GM12878 (cell line): ENCODE data around the gene FUT7. TPM values are rescaled to one million over a fixed set of nuclear protein-coding genes. Genes with fewer than 3 reads are reported as not detected.

Experiments
- BACH1 ChIP-seq: fragments of 450-650 bp; IDR thresholded peaks from 2 replicates; pipeline ENCODE4 v1.6.1; 2017; ENCODE audit warnings: mild to moderate bottlenecking, borderline replicate concordance
- CBX3 ChIP-seq: fragments of 200-600 bp; sonication (generic); IDR thresholded peaks from 2 replicates; pipeline ENCODE4 v1.6.1; 2016; ENCODE audit warnings: low read depth, borderline replicate concordance
- CTCF ChIP-seq, 3 experiments: IDR thresholded peaks in 2 of 3; conservative IDR thresholded peaks in 1 of 3; 2 replicates each; pipeline ENCODE4 v1.5.1; 2011; ENCODE audit warnings: low read depth in 3 of 3, low read length in 3 of 3, mild to moderate bottlenecking in 3 of 3, control low read depth in 2 of 3, moderate library complexity in 2 of 3, inconsistent platforms in 1 of 3, mixed read lengths in 1 of 3; ENCODE audit not compliant: control insufficient read depth in 2 of 3, insufficient read depth in 1 of 3; ENCODE audit errors: extremely low read depth in 1 of 3
- EED ChIP-seq: sonication (generic); IDR thresholded peaks from 2 replicates; pipeline ENCODE4 v1.6.1; 2016; ENCODE audit warnings: antibody characterized with exemption, low read depth
- EP300 ChIP-seq, 2 experiments: fragments of 150-350 bp in 1 of 2; IDR thresholded peaks; 2 replicates each; pipeline ENCODE4 v1.6.1; 2011 to 2012; ENCODE audit warnings: low read depth in 2 of 2, low read length in 2 of 2, borderline replicate concordance in 1 of 2, improper control_type of control experiment in 1 of 2, inconsistent platforms in 1 of 2; ENCODE audit not compliant: control insufficient read depth in 1 of 2
- ESRRA ChIP-seq: IDR thresholded peaks from 2 replicates; pipeline ENCODE4 v1.6.1; 2012; ENCODE audit warnings: mild to moderate bottlenecking, low read length, improper control_type of control experiment
- ETV6 ChIP-seq, 2 experiments: fragments of 450-650 bp in 1 of 2; IDR thresholded peaks in 1 of 2; conservative IDR thresholded peaks in 1 of 2; 2 replicates each; pipeline ENCODE4 v1.6.1; 2014; ENCODE audit warnings: antibody characterized with exemption in 1 of 2, borderline replicate concordance in 1 of 2, low read depth in 1 of 2, mild to moderate bottlenecking in 1 of 2, moderate library complexity in 1 of 2
- FOS ChIP-seq: IDR thresholded peaks from 3 replicates; pipeline ENCODE4 v1.6.1; 2011; ENCODE audit warnings: borderline replicate concordance; ENCODE audit not compliant: insufficient read length; ENCODE audit errors: extremely low read depth
- GATAD2B ChIP-seq: fragments of 450-650 bp; conservative IDR thresholded peaks from 2 replicates; pipeline ENCODE4 v1.6.1; 2017; ENCODE audit warnings: low read depth, mild to moderate bottlenecking, moderate library complexity
- IKZF1 ChIP-seq: fragments of 450-650 bp; conservative IDR thresholded peaks from 2 replicates; pipeline ENCODE4 v1.6.1; 2017; ENCODE audit warnings: antibody characterized with exemption, mild to moderate bottlenecking
- KAT2A ChIP-seq: conservative IDR thresholded peaks from 2 replicates; pipeline ENCODE4 v1.6.1; 2011; ENCODE audit warnings: low read depth, low read length; ENCODE audit not compliant: control insufficient read depth
- KDM1A ChIP-seq: fragments of 200-600 bp; sonication (generic); IDR thresholded peaks from 2 replicates; pipeline ENCODE4 v1.6.1; 2016; ENCODE audit warnings: borderline replicate concordance
- MAX ChIP-seq: IDR thresholded peaks from 2 replicates; pipeline ENCODE4 v1.6.1; 2012; ENCODE audit warnings: low read depth, low read length, improper control_type of control experiment
- NBN ChIP-seq: fragments of 450-650 bp; IDR thresholded peaks from 2 replicates; pipeline ENCODE4 v1.6.1; 2016
- NFYB ChIP-seq: IDR thresholded peaks from 2 replicates; pipeline ENCODE4 v1.6.1; 2011; ENCODE audit warnings: low read depth, mild to moderate bottlenecking, low read length, improper control_type of control experiment, moderate library complexity; ENCODE audit not compliant: insufficient read depth
- NR2C2 ChIP-seq: IDR thresholded peaks from 2 replicates; pipeline ENCODE4 v1.6.1; 2011; ENCODE audit warnings: borderline replicate concordance, low read depth; ENCODE audit not compliant: control insufficient read depth, insufficient read length
- NR2F1 ChIP-seq: fragments of 450-650 bp; conservative IDR thresholded peaks from 2 replicates; pipeline ENCODE4 v1.6.1; 2017; ENCODE audit warnings: mild to moderate bottlenecking
- POLR2AphosphoS5 ChIP-seq: IDR thresholded peaks from 2 replicates; pipeline ENCODE4 v1.6.1; 2011; ENCODE audit warnings: mild to moderate bottlenecking, low read length, inconsistent platforms
- POU2F2 ChIP-seq: IDR thresholded peaks from 3 replicates; pipeline ENCODE4 v1.6.1; 2011; ENCODE audit warnings: low read depth, mild to moderate bottlenecking, low read length, borderline replicate concordance
- RAD51 ChIP-seq: fragments of 450-650 bp; IDR thresholded peaks from 2 replicates; pipeline ENCODE4 v1.6.1; 2016; ENCODE audit warnings: moderate library complexity, mild to moderate bottlenecking, inconsistent platforms
- SMC3 ChIP-seq: IDR thresholded peaks from 2 replicates; pipeline ENCODE4 v1.6.1; 2011; ENCODE audit warnings: low read length, improper control_type of control experiment, borderline replicate concordance
- TBL1XR1 ChIP-seq: IDR thresholded peaks from 2 replicates; pipeline ENCODE4 v1.6.1; 2012; ENCODE audit warnings: low read depth, low read length, improper control_type of control experiment
- ZNF217 ChIP-seq: fragments of 450-650 bp; IDR thresholded peaks from 2 replicates; pipeline ENCODE4 v1.6.1; 2017; ENCODE audit warnings: antibody characterized with exemption, mild to moderate bottlenecking
- ZNF622 ChIP-seq: fragments of 450-650 bp; IDR thresholded peaks from 2 replicates; pipeline ENCODE4 v1.6.1; 2017; ENCODE audit warnings: mild to moderate bottlenecking, inconsistent platforms
- ZNF687 ChIP-seq: fragments of 450-650 bp; IDR thresholded peaks from 2 replicates; pipeline ENCODE4 v1.6.1; 2017; ENCODE audit warnings: mild to moderate bottlenecking, moderate library complexity
- ZSCAN29 ChIP-seq: fragments of 450-650 bp; IDR thresholded peaks from 2 replicates; pipeline ENCODE4 v1.6.1; 2017; ENCODE audit warnings: mild to moderate bottlenecking, moderate library complexity
- ZZZ3 ChIP-seq: IDR thresholded peaks from 2 replicates; pipeline ENCODE4 v1.6.1; 2011; ENCODE audit warnings: low read depth; ENCODE audit not compliant: control insufficient read depth, insufficient read length
- polyA plus RNA-seq, 11 experiments: library from polyadenylated mRNA; depleted of rRNA in 4 of 11; unstranded in 6 of 11; stranded (reverse) in 5 of 11; fragments of >200 nt; fragmentation: Nextera tagmentation in 4 of 11; fragmentation: Illumina TruSeq in 1 of 11; extraction: Ambion mirVana in 4 of 11; extraction: Trizol in 1 of 11; gene quantifications; 1 replicate in 1 of 11; 2 replicates in 10 of 11; pipeline versions ENCODE4 v1.2.1 to v1.2.3, GENCODE V29; 2011 to 2016; ENCODE audit warnings: inconsistent platforms in 2 of 11, missing spikeins in 2 of 11, low read depth in 1 of 11
- total RNA-seq, 4 experiments: library from RNA; depleted of rRNA in 3 of 4; stranded (reverse); fragments of >200 nt in 3 of 4; fragmentation: Illumina TruSeq in 1 of 4; extraction: Trizol in 1 of 4; gene quantifications; 2 replicates each; pipeline versions ENCODE4 v1.2.1 to v1.2.3, GENCODE V29; 2013 to 2021

Gene FUT7
- total and polyA plus RNA-seq, 10 of the 15 experiments (the other 5 are each of a cell fraction or from before 2014, with no cell fraction given) = 0.04 to 0.62 (median 0.20) TPM; not detected in 2

- TF ChIP-seq ZSCAN29 (no peak), NFYB (no peak), SMC3 (no peak), ZNF687 (peak; percentile 97), RAD51 (no peak), EP300 (IDR thresholded peaks at IDR 0.05; ENCODE audit: borderline replicate concordance in 1 of 2, control insufficient read depth in 1 of 2, low read depth in 2 of 2, low read length in 2 of 2) (no peak), POLR2AphosphoS5 (no peak), POU2F2 (no peak), KDM1A (no peak), ZNF217 (no peak), TBL1XR1 (no peak), ZZZ3 (no peak), NR2C2 (no peak), MAX (no peak), KAT2A (no peak), IKZF1 (0 out of 2 replicates have a peak, but pooled peaks have one; percentile 17), ZNF622 (no peak), FOS (no peak), CBX3 (no peak), CTCF (IDR thresholded peaks at IDR 0.05 in 2 of 3, conservative IDR thresholded peaks at IDR 0.05 in 1 of 3; ENCODE audit: control insufficient read depth in 2 of 3, extremely low read depth in 1 of 3, insufficient read depth in 1 of 3, low read depth in 3 of 3, low read length in 3 of 3) (no peak), BACH1 (no peak), EED (no peak), NR2F1 (no peak), ETV6 (conservative IDR thresholded peaks at IDR 0.05 in 1 of 2, IDR thresholded peaks at IDR 0.05 in 1 of 2; ENCODE audit: borderline replicate concordance in 1 of 2, low read depth in 1 of 2) (no peak), ESRRA (no peak), GATAD2B (no peak), NBN (peak; percentile 51; the same call in 1 of the 2 replicates)
These were observed 42.9 kb upstream of the FUT7 start (continued) for GRCh38 chr9:137074657-137075274.
